Measurements from ENCODE around the gene SLC15A5. TPM values are rescaled to one million over a fixed set of nuclear protein-coding genes. Genes with fewer than 3 reads are reported as not detected.

SLC15A5 gene
- total RNA-seq, 1 experiment from 2014 or later, result not detected

DNA sequence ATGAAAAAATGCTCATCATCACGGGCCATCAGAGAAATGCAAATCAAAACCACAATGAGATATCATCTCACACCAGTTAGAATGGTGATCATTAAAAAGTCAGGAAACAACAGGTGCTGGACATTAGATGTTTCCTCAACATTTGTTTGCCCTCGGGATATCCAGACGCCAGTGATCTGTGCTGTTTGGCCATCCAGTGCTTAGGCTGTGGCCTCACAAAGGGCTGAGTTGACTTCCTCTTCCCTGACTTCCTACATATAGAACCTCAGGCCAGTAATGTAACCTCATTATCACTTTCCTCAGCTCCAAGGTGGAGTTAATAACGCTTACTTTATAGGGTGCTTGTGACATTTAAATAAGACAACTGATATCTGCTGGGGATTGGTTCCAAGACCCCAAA is 51.8 kb downstream of the SLC15A5 start:
- Histone ChIP-seq H3K27me3 (ENCODE audit: insufficient read depth, low read depth) (no peaks in the 10 kb centered on the region), H3K36me3 (ENCODE audit: low read depth) (no peaks in the 10 kb centered on the region), H2AFZ (no peak overlapping the region), H3K9me2 (ENCODE audit: insufficient read depth) (peaks cover 3% of the 10 kb centered on the region; the same call in 1 of the 2 replicates), H3F3A (ENCODE audit: insufficient read depth, low read depth) (no peaks in the 10 kb centered on the region), H3K4me1 (replicated peaks; ENCODE audit: insufficient read depth) (no peaks in the 10 kb centered on the region), H3K27ac (no peak overlapping the region), H3K9me3 (ENCODE audit: insufficient read depth, low read depth) (no peaks in the 10 kb centered on the region), H3K4me3 (no peak overlapping the region), H3K79me2 (ENCODE audit: low read depth) (no peaks in the 10 kb centered on the region), H4K20me1 (ENCODE audit: insufficient read depth) (no peaks in the 10 kb centered on the region), H3K4me2 (no peak overlapping the region)
- no peak for DNase-seq
- CTCF ChIA-PET, result no interaction called here
- TF ChIP-seq, protein P1, sequence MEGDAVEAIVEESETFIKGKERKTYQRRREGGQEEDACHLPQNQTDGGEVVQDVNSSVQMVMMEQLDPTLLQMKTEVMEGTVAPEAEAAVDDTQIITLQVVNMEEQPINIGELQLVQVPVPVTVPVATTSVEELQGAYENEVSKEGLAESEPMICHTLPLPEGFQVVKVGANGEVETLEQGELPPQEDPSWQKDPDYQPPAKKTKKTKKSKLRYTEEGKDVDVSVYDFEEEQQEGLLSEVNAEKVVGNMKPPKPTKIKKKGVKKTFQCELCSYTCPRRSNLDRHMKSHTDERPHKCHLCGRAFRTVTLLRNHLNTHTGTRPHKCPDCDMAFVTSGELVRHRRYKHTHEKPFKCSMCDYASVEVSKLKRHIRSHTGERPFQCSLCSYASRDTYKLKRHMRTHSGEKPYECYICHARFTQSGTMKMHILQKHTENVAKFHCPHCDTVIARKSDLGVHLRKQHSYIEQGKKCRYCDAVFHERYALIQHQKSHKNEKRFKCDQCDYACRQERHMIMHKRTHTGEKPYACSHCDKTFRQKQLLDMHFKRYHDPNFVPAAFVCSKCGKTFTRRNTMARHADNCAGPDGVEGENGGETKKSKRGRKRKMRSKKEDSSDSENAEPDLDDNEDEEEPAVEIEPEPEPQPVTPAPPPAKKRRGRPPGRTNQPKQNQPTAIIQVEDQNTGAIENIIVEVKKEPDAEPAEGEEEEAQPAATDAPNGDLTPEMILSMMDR (conservative IDR thresholded peaks at IDR 0.05), result no peak
- intact Hi-C loops (cut with micrococcal nuclease; ENCODE audit: unreplicated experiment), result no loop called here
- BruUV-seq (replicated peaks), result no TSS peak
- POLR2A ChIA-PET (ENCODE audit: unreplicated experiment), result no interaction called here

DNA sequence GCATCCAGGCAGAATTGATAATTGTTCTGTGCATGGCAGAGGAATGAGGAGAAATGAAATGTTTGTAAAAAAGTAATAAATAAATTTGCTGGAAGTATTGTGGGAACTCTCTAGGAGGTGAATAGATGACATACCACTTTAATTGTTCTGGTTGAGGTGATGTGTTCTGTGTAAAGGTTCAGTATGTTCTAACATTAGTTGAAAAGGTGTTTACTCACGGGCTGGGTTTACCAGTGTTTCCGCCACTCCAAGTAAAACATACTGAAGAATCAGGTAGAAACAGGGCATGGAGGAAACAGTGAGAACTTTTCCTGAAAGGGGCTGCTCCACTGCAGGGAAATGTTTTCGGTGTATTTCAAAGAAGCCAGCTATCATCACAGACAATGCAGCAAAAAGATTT is 53.3 kb downstream of the SLC15A5 start:
- no peaks in the 10 kb centered on the region for H3K27me3 ChIP-seq (ENCODE audit: insufficient read depth, low read depth)
- DNase-seq, result no peak
- H3K79me2 ChIP-seq (ENCODE audit: low read depth), result no peaks in the 10 kb centered on the region
- no peak overlapping the region for H3K27ac ChIP-seq
- no peaks in the 10 kb centered on the region for H3K9me3 ChIP-seq (ENCODE audit: insufficient read depth, low read depth)
- TF ChIP-seq, protein P1 (conservative IDR thresholded peaks at IDR 0.05), result no peak
- TF ChIP-seq EZH2 (IDR thresholded peaks at IDR 0.05; ENCODE audit: low read depth), result no peak
- BruUV-seq (replicated peaks), result no TSS peak
- no peak overlapping the region for H3K4me2 ChIP-seq
- no peaks in the 10 kb centered on the region for H3F3A ChIP-seq (ENCODE audit: insufficient read depth, low read depth)
- no peak overlapping the region for H2AFZ ChIP-seq
- H4K20me1 ChIP-seq (ENCODE audit: insufficient read depth), result no peaks in the 10 kb centered on the region
- no peak overlapping the region for H3K4me3 ChIP-seq
- CTCF ChIA-PET, result interaction anchor here (0.6 kb wide), 1 partner anchor 80 kb away, joined by 3 read pairs; no protein-coding TSS in a partner anchor
- intact Hi-C loops (cut with micrococcal nuclease; ENCODE audit: unreplicated experiment), result no loop called here
- no peaks in the 10 kb centered on the region for H3K36me3 ChIP-seq (ENCODE audit: low read depth)
- POLR2A ChIA-PET (ENCODE audit: unreplicated experiment), result no interaction called here
- H3K9me2 ChIP-seq (ENCODE audit: insufficient read depth), result peaks cover 3% of the 10 kb centered on the region; the same call in 1 of the 2 replicates
- no peaks in the 10 kb centered on the region for H3K4me1 ChIP-seq (replicated peaks; ENCODE audit: insufficient read depth)

DNA sequence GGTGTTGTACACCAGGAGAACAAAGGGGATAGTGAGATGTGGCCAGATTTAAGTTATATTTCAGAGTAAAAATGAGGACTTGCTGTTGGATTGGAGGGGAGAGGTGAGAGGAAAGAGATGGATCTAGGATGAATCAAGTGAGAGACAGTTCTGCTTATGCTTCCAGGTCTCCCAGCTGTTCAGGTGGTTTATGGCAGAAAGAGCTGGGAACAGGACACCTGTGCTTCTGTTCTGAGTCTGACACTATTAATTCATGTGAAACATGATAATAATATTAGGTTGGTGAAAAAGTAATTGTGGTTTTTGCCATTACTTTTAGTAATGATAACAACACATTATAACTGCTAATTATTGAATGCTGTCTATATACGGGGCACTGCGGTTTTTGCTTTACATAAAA is 55.7 kb downstream of the SLC15A5 start:
- Histone ChIP-seq H3K4me2 (no peak overlapping the region), H3F3A (ENCODE audit: insufficient read depth, low read depth) (no peaks in the 10 kb centered on the region), H4K20me1 (ENCODE audit: insufficient read depth) (no peaks in the 10 kb centered on the region), H3K27me3 (ENCODE audit: insufficient read depth, low read depth) (no peaks in the 10 kb centered on the region), H3K27ac (no peak overlapping the region), H3K4me3 (no peak overlapping the region), H3K4me1 (replicated peaks; ENCODE audit: insufficient read depth) (no peaks in the 10 kb centered on the region), H3K9me3 (ENCODE audit: insufficient read depth, low read depth) (no peaks in the 10 kb centered on the region), H2AFZ (no peak overlapping the region), H3K9me2 (ENCODE audit: insufficient read depth) (peaks cover 2% of the 10 kb centered on the region; the same call in 1 of the 2 replicates), H3K36me3 (ENCODE audit: low read depth) (no peaks in the 10 kb centered on the region), H3K79me2 (ENCODE audit: low read depth) (no peaks in the 10 kb centered on the region)
- TF ChIP-seq, protein P1 (conservative IDR thresholded peaks at IDR 0.05), result no peak
- TF ChIP-seq EZH2 (IDR thresholded peaks at IDR 0.05; ENCODE audit: low read depth), result no peak
- no TSS peak for BruUV-seq (replicated peaks)
- CTCF ChIA-PET, result no interaction called here
- DNase-seq, result no peak
- POLR2A ChIA-PET (ENCODE audit: unreplicated experiment), result no interaction called here
- intact Hi-C loops (cut with micrococcal nuclease; ENCODE audit: unreplicated experiment), result no loop called here

Measured in PC-9 (cell line).